NCI-H2029 (cell line): ENCODE results near the gene CIART.
"Not testable (repeated sequence)": the region's sequence is repeated elsewhere in the genome, so short reads cannot be mapped to it uniquely, and the experiment has no call there.

Source experiments
- DNase-seq: peaks from one replicate; lab custom pipeline; 2025; lab: John Stamatoyannopoulos, UW

CIART gene

GRCh38 chr1:150262388-150263320 is 19.7 kb upstream of the CIART start:
- no peak for DNase-seq

- DNase-seq: no peak
These were observed 18.8 kb upstream of the CIART start for GRCh38 chr1:150263549-150263948.

- DNase-seq: no peak
These were observed 14.5 kb upstream of the CIART start for GRCh38 chr1:150267896-150268295.

- DNase-seq: no peak
These were observed 14.0 kb upstream of the CIART start for GRCh38 chr1:150268340-150268704.

GRCh38 chr1:150268705-150269403 is 13.5 kb upstream of the CIART start, which contains the start of gene APH1A:
TSS of gene APH1A (minus strand) at chr1:150269016. CDS start at chr1:150268810, 206 bp downstream.
- DNase-seq: peak; percentile 94

GRCh38 chr1:150269451-150269850 is 12.9 kb upstream of the CIART start:
- no peak for DNase-seq

- no peak for DNase-seq
These were observed 10.9 kb upstream of the CIART start for GRCh38 chr1:150271291-150271959.

GRCh38 chr1:150273311-150273710 is 9.0 kb upstream of the CIART start:
- no peak for DNase-seq

- no peak for DNase-seq
These were observed 2.1 kb upstream of the CIART start for GRCh38 chr1:150280138-150280707.

- peak; percentile 29 for DNase-seq
These were observed 1.1 kb upstream of the CIART start for GRCh38 chr1:150281221-150281757.

GRCh38 chr1:150282558-150282958 is 204 bp downstream of the CIART start:
- DNase-seq: no peak

- DNase-seq: no peak
These were observed 906 bp downstream of the CIART start for GRCh38 chr1:150283260-150283659.

- DNase-seq: no peak
These were observed 6.0 kb downstream of the CIART start for GRCh38 chr1:150288382-150288781.

GRCh38 chr1:150288822-150289221 is 6.5 kb downstream of the CIART start:
- DNase-seq: no peak

GRCh38 chr1:150293433-150294253 is 11.3 kb downstream of the CIART start, which contains the start of gene MRPS21:
TSS of gene MRPS21 (plus strand) at chr1:150293861. CDS start at chr1:150294367, 506 bp downstream.
- peak; percentile 93 for DNase-seq

- no peak for DNase-seq
These were observed 13.1 kb downstream of the CIART start for GRCh38 chr1:150295476-150295875.

GRCh38 chr1:150299716-150300115 is 17.4 kb downstream of the CIART start:
- DNase-seq: no peak

- DNase-seq: no peak
These were observed 20.0 kb downstream of the CIART start for GRCh38 chr1:150302338-150302737.

GRCh38 chr1:150302902-150303301 is 20.5 kb downstream of the CIART start:
- DNase-seq: no peak

GRCh38 chr1:150308585-150308984 is 26.2 kb downstream of the CIART start:
- not testable (repeated sequence) for DNase-seq
